Body of pancreas (tissue), 4 donors: Measurements from ENCODE around the gene ERC1. TPM values are rescaled to one million over a fixed set of nuclear protein-coding genes. Genes with fewer than 3 reads are reported as not detected.

Experiments
- ATAC-seq: fragments of 150-250 bp; one replicate; pipeline ENCODE4 v1.9.1; 2016
- DNase-seq, 4 donors: peaks; one replicate each; pipeline ENCODE4 v3.0.0-alpha.2; 2019
- H3K27ac ChIP-seq, 4 donors: fragments of 200-600 bp; sonication (generic); 1 replicate in 3 of 4; 2 replicates in 1 of 4; pipeline versions ENCODE4 v1.5.1 to v1.6.1; 2016 to 2019; ENCODE audit warnings: mild to moderate bottlenecking in 1 of 4, mixed read lengths in 1 of 4, moderate library complexity in 1 of 4
- H3K27me3 ChIP-seq, 2 donors: fragments of 200-600 bp; sonication (generic); one replicate each; pipeline ENCODE4 v1.6.0; 2016; ENCODE audit warnings: mild to moderate bottlenecking in 1 of 2
- H3K36me3 ChIP-seq, 2 donors: fragments of 200-600 bp; sonication (generic); replicated peaks in 1 of 2; 2 replicates each; pipeline ENCODE4 v1.5.1; 2016; ENCODE audit warnings: low read depth in 2 of 2; ENCODE audit not compliant: insufficient read depth in 1 of 2
- H3K4me1 ChIP-seq: fragments of 200-600 bp; sonication (generic); one replicate; pipeline ENCODE4 v1.6.0; 2016
- H3K4me3 ChIP-seq, 2 donors: fragments of 200-600 bp; sonication (generic); 1 replicate in 1 of 2; 2 replicates in 1 of 2; pipeline ENCODE4 v1.5.1; 2016 to 2019
- H3K9me3 ChIP-seq, 3 donors: fragments of 200-600 bp; sonication (generic); 1 replicate in 2 of 3; 2 replicates in 1 of 3; pipeline ENCODE4 v1.5.1; 2016
- POLR2A ChIP-seq, 3 donors: fragments of 450-650 bp; IDR thresholded peaks; one replicate each; pipeline ENCODE4 v1.6.1; 2016; ENCODE audit warnings: antibody characterized with exemption in 3 of 3, mild to moderate bottlenecking in 2 of 3
- WGBS, 2 donors: methylation state at CpG; one replicate each; pipeline ENCODE4 v1.1.5; 2017; 5-methylcytosine and 5-hydroxymethylcytosine counted together
- intact Hi-C: fragments of 100-400 bp; cut with DNase I; formaldehyde crosslinking; loops from one replicate; pipeline ENCODE4 v1.15.1; 2023
- total RNA-seq, 2 donors: library from RNA; depleted of rRNA; stranded (reverse); fragments of >200 nt; gene quantifications; one replicate each; pipeline ENCODE4 v1.1.0, GENCODE V29; 2016
- TF ChIP-seq, protein P1 (sequence below), 7 experiments: fragments of 450-650 bp in 4 of 7; fragments of 200-600 bp in 3 of 7; sonication (generic) in 3 of 7; IDR thresholded peaks; one replicate each; pipeline ENCODE4 v1.5.1; 2016 to 2019; ENCODE audit warnings: antibody characterized with exemption in 7 of 7

Gene ERC1
- total RNA-seq, 2 donors from 2014 or later, result 20.8 to 29.0 TPM

DNA sequence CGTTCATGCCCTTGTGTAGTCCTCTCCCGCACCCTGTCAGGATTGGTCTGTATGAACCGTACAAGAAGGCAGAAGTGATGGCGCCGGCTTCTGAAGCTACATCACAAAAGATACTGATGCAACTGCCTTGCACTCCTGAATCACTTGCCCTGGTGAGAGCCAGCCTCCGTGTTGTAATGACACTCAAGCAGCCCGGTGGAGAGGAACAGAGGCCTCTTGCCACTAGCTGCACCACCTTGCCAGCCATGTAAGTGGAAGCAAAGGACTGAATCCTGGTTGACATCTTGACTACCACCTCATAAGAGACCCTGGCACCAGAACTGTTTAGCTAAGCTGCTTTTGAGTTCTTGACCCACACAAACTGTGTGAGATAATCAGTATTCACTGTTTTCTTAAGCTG, 266.0 kb downstream of the ERC1 start:
- DNase-seq (peak in 1 of 4 donors; percentile 3), ATAC-seq (no peak)
- no peaks in the 10 kb centered on the region for H3K27me3 ChIP-seq
- H3K36me3 ChIP-seq, result no peaks in the 10 kb centered on the region
- intact Hi-C loops, result no loop called here
- no peak overlapping the region for H3K27ac ChIP-seq
- H3K4me1 ChIP-seq, result peaks cover 5% of the 10 kb centered on the region
- no peak for TF ChIP-seq POLR2A (IDR thresholded peaks at IDR 0.05)
- TF ChIP-seq, protein P1, sequence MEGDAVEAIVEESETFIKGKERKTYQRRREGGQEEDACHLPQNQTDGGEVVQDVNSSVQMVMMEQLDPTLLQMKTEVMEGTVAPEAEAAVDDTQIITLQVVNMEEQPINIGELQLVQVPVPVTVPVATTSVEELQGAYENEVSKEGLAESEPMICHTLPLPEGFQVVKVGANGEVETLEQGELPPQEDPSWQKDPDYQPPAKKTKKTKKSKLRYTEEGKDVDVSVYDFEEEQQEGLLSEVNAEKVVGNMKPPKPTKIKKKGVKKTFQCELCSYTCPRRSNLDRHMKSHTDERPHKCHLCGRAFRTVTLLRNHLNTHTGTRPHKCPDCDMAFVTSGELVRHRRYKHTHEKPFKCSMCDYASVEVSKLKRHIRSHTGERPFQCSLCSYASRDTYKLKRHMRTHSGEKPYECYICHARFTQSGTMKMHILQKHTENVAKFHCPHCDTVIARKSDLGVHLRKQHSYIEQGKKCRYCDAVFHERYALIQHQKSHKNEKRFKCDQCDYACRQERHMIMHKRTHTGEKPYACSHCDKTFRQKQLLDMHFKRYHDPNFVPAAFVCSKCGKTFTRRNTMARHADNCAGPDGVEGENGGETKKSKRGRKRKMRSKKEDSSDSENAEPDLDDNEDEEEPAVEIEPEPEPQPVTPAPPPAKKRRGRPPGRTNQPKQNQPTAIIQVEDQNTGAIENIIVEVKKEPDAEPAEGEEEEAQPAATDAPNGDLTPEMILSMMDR (IDR thresholded peaks at IDR 0.05), result no peak
- no peak overlapping the region for H3K4me3 ChIP-seq
- no peaks in the 10 kb centered on the region for H3K9me3 ChIP-seq
- 82 to 88% methylated on average over 7 of the region's 7 CpGs for WGBS, 2 donors

DNA sequence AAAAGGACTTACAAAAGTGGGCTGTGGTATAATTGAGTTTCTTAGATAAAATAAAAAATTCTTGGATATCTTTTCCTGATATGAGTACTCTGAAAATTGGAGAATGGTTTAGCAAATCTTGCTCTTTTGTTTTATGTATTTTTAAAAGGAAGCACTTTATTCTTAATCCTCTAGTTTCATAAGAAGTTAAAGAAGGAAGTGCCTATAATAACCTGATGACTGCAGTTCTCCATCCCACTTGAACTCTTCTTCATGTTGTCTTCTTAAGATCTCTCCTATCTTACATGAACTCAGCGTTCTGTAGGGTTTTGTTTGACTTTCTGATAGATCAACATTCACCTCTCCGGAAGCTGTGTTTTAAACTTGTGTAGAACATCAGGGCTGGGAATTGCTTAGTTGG, 271.0 kb downstream of the ERC1 start:
- no peaks in the 10 kb centered on the region for H3K9me3 ChIP-seq
- 59 to 63% methylated on average over 2 of the region's 2 CpGs for WGBS, 2 donors
- intact Hi-C loops, result no loop called here
- TF ChIP-seq, protein P1 (IDR thresholded peaks at IDR 0.05), result no peak
- no peak for TF ChIP-seq POLR2A (IDR thresholded peaks at IDR 0.05)
- H3K27me3 ChIP-seq, result no peaks in the 10 kb centered on the region
- no peak for ATAC-seq
- no peak overlapping the region for H3K4me3 ChIP-seq
- H3K27ac ChIP-seq, result no peak overlapping the region
- H3K4me1 ChIP-seq, result peaks cover 5% of the 10 kb centered on the region
- H3K36me3 ChIP-seq, result no peaks in the 10 kb centered on the region
- DNase-seq, result no peak

DNA sequence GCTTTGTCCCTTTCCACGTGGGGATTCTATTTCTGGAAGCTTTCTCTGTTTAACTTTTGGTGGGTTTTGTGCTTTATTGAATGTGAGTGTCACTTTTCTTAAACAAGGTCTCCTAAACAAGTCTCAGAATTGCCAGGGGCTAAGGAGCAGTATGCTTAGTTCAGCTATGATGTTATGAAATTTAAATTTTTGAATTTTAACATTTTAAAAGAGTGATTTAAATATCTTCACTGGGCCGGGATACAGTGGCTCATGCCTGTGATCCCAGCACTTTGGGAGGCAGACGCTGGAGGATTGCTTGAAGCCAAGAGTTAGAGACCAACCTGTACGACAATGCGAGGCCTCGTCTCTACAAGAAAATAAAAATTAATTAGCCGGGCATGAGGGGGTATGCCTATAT, 276.2 kb downstream of the ERC1 start:
- ATAC-seq (no peak), DNase-seq (no peak)
- Histone ChIP-seq H3K27me3 (no peaks in the 10 kb centered on the region), H3K36me3 (no peaks in the 10 kb centered on the region), H3K27ac (no peak overlapping the region), H3K9me3 (no peaks in the 10 kb centered on the region), H3K4me1 (no peaks in the 10 kb centered on the region), H3K4me3 (no peak overlapping the region)
- intact Hi-C loops, result no loop called here
- no peak for TF ChIP-seq POLR2A (IDR thresholded peaks at IDR 0.05)
- TF ChIP-seq, protein P1 (IDR thresholded peaks at IDR 0.05), result no peak
- 89 to 91% methylated on average over 7 of the region's 7 CpGs for WGBS, 2 donors

DNA sequence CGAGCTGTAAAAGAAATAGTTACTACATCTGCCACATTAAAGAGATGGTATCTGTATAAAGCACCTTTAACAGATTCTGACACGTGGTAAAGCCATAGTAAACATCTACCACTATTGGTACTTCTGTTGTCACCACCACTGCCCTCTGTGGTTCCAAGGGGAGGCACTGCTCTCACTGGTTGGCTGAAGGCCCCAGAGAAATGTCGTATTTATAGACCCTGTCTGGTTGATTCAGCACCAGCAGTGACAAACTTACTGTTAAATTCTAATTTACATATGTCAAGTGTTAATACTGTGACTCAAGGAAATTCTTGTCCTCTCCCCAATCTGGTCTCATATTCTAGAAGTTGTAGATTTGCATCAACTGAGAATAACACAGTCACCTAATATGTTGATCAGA, 281.1 kb downstream of the ERC1 start:
- no peak for TF ChIP-seq POLR2A (IDR thresholded peaks at IDR 0.05)
- TF ChIP-seq, protein P1 (IDR thresholded peaks at IDR 0.05), result no peak
- H3K4me3 ChIP-seq, result no peak overlapping the region
- intact Hi-C loops, result no loop called here
- 82 to 91% methylated on average over 3 of the region's 3 CpGs for WGBS, 2 donors
- H3K4me1 ChIP-seq, result no peaks in the 10 kb centered on the region
- DNase-seq (no peak), ATAC-seq (no peak)
- H3K27me3 ChIP-seq, result no peaks in the 10 kb centered on the region
- no peaks in the 10 kb centered on the region for H3K36me3 ChIP-seq
- no peaks in the 10 kb centered on the region for H3K9me3 ChIP-seq
- no peak overlapping the region for H3K27ac ChIP-seq

DNA sequence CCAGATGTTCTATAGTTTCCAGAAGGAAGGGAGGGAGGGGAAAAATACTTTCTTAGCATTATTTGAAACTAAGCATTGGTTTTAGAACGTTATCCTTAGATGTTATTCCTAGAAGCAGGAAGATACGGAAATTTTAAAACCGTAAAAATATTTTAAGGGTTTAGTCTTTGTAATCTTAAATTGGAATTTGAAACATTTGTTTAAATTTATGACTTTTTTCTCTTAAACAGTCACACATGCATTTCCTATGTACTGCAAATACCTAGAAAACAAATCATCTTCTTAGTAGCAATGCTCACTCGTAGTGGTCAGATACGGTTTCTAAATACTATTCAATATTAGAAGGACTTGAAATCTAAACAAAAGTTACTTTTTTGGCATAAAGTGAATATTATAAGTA, 282.0 kb downstream of the ERC1 start:
- ATAC-seq, result no peak
- no peaks in the 10 kb centered on the region for H3K27me3 ChIP-seq
- H3K9me3 ChIP-seq, result no peaks in the 10 kb centered on the region
- no peaks in the 10 kb centered on the region for H3K36me3 ChIP-seq
- 94 to 95% methylated on average over 5 of the region's 5 CpGs for WGBS, 2 donors
- no peaks in the 10 kb centered on the region for H3K4me1 ChIP-seq
- TF ChIP-seq POLR2A (IDR thresholded peaks at IDR 0.05), result no peak
- TF ChIP-seq, protein P1 (IDR thresholded peaks at IDR 0.05), result no peak
- no peak for DNase-seq
- intact Hi-C loops, result no loop called here
- H3K27ac ChIP-seq, result no peak overlapping the region
- no peak overlapping the region for H3K4me3 ChIP-seq
